HuH-7.5 (cell line): Measurements from ENCODE around the gene NOS1AP.
"Not testable (repeated sequence)": the region's sequence is repeated elsewhere in the genome, so short reads cannot be mapped to it uniquely, and the experiment has no call there.

ENCODE experiments used
- DNase-seq: peaks from one replicate; pipeline ENCODE4 v3.0.0; 2011; ENCODE audit warnings: low spot score

The NOS1AP gene

GRCh38 chr1:162059721-162060120 is 9.8 kb upstream of the NOS1AP start:
- no peak for DNase-seq

DNA sequence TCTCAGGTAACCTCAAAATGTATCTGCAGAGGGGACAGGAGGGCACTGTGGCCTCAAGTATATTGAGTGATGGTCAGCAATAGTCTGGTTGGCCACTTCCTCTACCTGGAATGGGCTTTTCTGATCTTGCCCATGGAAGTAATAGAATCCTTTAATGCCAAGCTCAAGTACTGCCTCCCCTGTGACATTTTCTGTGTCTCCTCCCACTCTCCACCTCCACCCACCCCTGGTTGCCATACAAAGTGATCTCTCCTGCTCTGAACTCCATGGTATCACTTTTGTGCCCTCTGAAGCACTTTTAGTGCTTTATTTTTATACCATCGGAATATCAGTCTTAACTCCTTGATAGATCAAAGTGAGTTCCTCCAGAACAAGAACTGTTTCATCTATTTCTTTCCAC is 9.2 kb upstream of the NOS1AP start:
- DNase-seq, result no peak

- no peak for DNase-seq
Measured at GRCh38 chr1:162062542-162063015, 6.9 kb upstream of the NOS1AP start.

DNA sequence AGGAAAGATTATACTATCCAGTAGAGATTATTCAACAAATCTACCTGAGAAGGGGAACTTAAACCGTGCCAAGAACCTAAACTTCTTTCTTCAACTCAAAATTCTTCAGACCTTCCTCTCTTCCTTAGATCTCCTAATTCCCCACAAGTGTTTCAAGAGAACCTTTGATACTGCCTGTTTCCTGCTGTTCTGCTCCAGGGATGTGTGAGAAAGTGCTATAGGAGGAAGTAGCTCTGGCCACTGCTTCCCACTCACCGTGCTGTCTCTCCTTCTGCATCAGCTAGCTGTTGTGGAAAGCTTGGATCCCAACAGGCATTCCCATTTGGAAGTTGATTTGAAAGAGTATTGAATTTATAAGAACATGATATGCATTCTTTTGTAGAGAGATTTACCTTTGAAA is 4.5 kb upstream of the NOS1AP start:
- DNase-seq, result no peak

DNA sequence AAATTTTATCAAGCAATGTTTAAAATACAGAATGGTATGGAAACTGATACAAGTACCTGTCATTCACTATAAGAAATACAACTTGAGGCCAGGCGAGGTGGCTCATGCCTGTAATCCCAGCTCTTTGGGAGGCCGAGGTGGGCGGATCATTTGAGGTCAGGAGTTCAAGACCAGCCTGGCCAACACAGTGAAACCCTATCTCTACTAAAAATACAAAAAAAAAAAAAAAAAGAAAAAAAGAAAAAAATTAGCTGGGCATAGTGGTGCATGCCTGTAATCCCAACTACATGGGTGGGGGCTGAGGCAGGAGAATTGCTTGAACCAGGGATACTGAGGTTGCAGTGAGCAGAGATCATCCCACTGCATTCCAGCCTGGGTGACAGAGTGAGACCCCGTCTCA is 2.7 kb upstream of the NOS1AP start:
- not testable (repeated sequence) for DNase-seq

DNA sequence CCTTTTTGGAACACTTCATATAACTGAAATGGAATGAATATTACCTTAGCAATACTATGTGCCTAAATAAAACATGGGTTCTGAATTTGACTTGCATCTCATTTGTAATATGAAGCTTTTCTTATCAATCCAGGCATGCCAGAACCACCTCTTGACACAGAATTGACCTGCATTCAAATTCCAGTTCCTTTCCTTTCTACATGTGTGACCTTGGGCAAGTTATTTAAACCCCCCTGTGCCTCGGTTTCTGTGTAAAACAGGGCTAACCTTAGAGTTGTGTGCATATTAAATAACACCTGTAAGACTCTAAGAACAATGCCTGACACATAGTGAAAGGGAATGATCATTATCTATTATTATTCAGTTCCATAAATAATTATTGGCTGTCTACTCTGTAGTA is 2.0 kb upstream of the NOS1AP start:
- no peak for DNase-seq

DNA sequence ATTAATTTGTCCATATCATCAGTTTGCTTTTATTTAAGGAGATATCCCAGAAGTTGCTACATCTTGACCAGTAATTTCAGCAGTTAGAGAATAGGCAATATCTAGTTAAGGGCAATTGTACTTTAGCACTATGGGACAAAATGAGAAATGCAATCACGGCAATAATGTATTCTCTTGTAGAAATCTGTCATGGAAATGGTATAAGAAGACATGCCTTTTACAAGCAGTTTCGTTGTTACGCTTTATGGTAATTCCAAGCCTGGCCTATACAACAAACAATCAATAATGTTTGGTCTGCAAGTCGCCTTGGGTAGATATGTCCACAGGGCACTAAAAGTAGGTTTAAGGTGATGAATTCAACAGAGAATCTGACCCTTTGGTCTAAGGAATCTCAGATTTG is 1.2 kb upstream of the NOS1AP start:
- no peak for DNase-seq

- DNase-seq, result no peak
Measured at GRCh38 chr1:162070094-162070748, 730 bp downstream of the NOS1AP start.

DNA sequence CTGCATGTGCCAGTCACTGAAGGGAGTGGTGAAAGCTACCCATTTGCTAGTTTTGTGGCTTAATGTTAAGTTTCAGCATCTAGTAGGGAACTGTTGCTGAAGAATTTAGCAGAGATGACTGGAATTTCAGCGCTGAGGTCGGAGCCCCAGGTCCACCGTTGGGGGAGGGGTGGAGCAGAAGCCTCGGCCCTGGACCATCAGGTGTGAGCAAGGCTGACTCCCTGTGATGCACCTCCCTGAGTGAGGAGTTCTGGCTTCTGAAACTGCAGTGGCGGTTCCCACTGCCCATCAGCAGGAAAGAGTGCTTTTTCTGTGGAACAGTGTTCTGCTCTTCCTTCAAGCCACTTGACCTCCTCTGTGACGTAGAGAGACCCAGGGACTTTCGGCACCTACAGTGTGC is 1.3 kb downstream of the NOS1AP start:
- no peak for DNase-seq

DNA sequence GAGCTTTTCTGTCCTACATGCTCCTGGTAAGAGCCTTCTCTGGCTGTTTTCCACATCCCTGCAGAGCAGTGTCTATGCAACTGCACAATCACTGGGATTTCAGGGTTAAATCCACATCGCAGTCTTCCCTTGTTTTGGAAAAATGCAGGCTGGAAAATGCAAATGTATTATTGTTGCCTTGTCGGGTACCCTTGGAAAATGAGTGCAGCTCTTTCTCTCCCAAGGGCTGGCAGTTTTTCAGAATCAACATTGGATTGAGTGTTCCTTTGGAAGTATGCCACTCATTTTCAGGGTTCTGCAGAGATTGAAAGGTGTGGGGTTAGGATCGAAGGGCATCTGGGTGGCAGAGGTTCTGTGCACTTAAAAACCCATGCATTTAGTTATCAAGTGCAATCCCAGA is 3.2 kb downstream of the NOS1AP start:
- no peak for DNase-seq

DNA sequence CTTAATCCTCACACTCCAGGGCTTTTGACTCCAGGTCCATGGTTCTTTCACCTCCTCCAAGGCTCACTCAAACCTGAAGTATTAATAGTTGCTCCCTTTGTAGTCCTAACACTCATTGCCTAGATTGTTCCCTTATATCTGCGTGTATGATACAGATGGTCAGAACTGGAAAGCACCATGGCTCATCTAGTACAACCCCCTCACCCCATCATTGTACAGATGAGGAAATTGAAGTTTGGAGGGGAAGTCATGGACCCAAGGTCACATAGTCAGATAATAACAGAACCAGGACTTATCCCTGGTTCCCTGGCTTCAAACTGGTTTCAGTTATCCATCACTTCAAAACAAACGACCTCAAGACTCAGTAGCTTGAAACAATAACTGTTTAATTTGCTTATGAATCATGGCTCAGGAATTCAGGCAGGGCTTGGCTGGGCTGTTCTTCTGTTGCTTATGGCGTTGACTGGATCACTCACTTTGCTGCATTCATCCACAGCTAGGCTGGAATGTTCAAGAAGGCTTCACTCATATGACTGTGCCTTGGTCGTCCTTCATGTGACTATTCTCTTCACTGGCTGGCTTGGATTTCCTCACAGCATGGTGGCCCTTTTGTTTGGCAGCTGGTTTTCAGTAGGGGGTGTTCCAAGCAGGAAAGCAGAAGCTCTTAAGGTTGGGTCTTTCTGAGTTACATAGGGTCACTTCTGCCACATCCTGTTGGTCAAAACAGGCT is 5.0 kb downstream of the NOS1AP start:
- DNase-seq, result no peak

- no peak for DNase-seq
Measured at GRCh38 chr1:162075862-162076261, 6.4 kb downstream of the NOS1AP start.

DNA sequence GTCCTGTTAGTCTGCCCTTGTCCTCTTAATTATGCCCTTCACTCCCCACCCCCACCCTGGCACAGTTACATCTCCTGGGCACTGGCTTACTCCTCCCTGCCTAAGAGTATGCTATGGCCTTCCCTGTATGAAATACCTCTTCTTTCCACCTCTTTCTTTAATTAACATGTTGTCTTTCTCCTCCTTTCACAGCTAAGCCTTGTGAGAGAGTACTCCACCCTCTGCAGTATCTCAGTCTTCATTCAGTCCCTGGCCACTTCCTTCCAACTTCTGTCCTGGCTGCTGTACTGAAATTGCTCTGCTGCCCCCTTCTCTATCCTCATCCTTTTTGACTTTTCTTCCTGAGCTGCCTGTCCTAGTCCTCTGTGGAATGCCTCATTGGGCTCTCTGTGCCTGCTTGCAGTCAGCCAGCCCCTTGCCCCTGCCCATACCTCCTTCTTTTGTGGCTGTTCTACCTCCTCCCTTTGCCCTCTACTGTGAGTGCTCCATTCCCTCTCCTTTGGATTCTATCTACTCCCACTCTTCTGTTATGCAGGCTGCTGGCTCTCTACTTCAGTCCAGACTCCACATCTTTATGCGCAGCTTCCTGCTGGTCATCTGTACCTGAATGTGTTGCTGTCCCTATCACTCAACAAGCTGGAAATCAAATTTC is 8.3 kb downstream of the NOS1AP start:
- no peak for DNase-seq

- no peak for DNase-seq
Measured at GRCh38 chr1:162079030-162079429, 9.5 kb downstream of the NOS1AP start.

DNA sequence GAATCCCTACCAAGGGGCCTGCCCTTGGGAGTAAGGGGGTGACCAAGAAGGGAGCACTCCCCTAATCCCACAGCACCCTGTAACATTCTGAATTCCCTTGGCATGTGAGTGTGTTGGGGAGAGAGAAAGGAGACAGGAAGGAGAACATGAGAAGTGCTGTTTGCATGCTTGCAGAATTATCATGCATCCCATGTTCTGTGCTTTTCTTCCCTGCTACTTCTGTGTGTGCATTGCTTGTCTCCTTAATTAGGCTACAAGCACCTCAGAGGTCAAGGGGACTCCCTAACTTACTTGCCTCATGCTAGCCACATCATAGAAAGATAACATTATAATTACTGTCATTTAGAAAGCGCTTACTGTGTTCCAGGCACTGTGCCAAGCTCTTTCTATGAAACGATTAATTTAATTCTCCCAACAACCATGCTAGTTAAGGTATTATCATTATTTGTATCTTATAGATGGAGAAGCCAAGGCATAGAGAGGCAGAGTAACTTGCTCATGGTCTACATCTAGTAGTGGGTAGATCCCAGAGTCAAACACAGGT is 11.1 kb downstream of the NOS1AP start:
- no peak for DNase-seq

DNA sequence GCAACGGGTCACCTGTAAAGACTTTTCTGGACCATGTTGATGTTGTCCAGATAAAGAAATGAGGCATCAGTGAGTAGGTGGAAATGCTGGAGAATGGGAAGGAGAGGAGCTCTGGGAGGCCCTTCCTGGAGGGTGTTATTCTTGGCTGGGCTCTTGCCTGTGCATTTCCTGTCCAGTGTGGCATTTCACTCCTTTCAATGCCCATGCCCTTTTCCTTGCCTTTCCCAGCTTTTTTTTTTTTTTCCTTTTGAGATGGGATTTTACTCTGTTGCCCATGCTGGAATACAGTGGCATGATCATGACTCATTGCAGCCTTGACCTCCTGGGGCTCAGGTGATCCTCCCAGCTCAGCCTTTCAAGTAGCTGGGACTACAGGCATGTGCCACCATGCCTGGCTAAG is 11.8 kb downstream of the NOS1AP start:
- DNase-seq, result no peak

- not testable (repeated sequence) for DNase-seq
Measured at GRCh38 chr1:162082080-162082479, 12.6 kb downstream of the NOS1AP start.

GRCh38 chr1:162083273-162083672 is 13.8 kb downstream of the NOS1AP start:
- no peak for DNase-seq

GRCh38 chr1:162085991-162086390 is 16.5 kb downstream of the NOS1AP start:
- no peak for DNase-seq

DNA sequence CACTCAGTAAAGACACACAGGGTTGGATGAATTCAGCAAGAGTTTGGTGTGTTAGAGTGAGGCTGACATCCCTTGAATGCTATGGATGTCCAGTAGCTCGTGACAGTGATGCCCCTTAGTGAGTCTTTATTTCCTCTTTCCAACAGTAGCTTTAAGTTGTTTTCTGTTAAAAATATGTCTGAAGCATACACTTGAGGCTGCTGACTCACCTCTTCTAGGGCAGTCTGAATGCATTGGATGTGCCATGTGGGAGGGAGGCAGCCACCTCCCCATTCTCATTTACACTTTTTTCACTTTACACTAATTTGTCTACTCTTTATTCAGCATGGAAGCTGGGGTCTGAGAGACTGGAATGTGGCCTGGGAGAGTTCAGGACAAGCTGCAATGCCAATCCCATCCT is 17.6 kb downstream of the NOS1AP start:
- DNase-seq, result no peak

DNA sequence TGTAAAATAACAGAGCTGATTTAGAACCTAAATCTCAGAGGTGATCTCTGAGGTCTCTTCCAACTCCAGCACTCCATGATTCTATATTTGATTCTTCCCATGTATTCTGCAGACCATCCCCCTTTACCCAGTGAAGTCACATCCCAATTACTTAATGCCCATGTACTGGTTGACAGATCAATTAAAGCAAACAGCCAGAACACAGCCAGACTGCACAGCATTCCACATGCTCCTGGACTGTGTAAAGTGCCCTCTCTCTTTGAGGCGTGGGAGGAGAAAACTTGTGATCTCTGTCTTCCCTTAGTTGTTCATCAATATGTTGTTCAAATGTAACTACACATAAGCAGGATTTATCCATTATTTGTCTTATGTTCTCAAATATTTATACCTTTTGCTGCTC is 18.1 kb downstream of the NOS1AP start:
- DNase-seq, result no peak

GRCh38 chr1:162088281-162088969 is 18.9 kb downstream of the NOS1AP start:
- DNase-seq, result no peak
